ENCODE results near the gene SEMA6C. TPM values are rescaled to one million over a fixed set of nuclear protein-coding genes. Genes with fewer than 3 reads are reported as not detected.

The SEMA6C gene
- total and polyA plus RNA-seq, 10 donors = 2.0 to 9.4 (median 4.2) TPM

DNA sequence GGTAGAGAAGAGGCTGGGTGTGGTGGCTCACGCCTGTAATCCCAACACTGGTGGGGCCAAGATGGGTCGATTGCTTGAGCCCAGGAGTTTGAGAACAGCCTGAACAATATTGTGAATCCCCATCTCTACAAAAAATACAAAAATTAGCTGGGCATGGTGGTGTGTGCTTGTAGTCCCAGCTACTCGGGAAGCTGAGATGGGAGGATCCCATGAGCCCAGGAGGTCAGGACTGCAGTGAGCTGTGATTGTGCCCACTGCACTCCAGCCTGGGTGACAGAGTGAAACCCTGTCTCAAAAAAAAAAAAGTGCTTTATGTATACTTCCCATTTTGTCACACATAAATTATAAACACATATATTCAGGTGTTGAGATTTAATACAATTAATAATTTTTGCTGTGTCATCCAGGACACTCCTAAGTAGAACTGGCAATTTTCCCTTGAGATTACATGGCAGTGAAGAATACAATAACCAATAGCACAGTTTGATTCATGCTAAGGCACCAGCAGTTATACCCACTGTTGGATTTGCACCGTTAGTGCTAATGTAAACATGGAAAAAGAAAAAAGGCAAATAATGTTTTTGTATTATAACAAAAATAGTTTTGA lies 60.4 kb downstream of the SEMA6C start:
- WGBS, 5 donors = 80 to 94% (median 89%) methylated on average over 4 of the region's 4 CpGs
- no peak overlapping the region for H3K4me3 ChIP-seq
- TF ChIP-seq POLR2AphosphoS5 (IDR thresholded peaks at IDR 0.05) (no peak), POLR2A (IDR thresholded peaks at IDR 0.05) (no peak), CTCF (IDR thresholded peaks at IDR 0.05 in 8 of 11, conservative IDR thresholded peaks at IDR 0.05 in 3 of 11) (no peak)
- H3K4me1 ChIP-seq = peaks cover 0 to 9% (median 0%) of the 10 kb centered on the region in 6 donors
- no peak overlapping the region for H3K27ac ChIP-seq
- H3K36me3 ChIP-seq = peaks cover 0 to 27% (median 3%) of the 10 kb centered on the region in 6 donors
- H3K27me3 ChIP-seq (replicated peaks in 1 of 7) = no peaks in the 10 kb centered on the region
- intact Hi-C loops (cut with DNase I; ENCODE audit: low total_unique reads) = no loop called here
- DNase-seq = no peak
- H3K9me3 ChIP-seq = no peaks in the 10 kb centered on the region

Other genes with a start within 250 kb of the SEMA6C start
- gene SETDB1, start 220.3 kb downstream of the SEMA6C start, total RNA-seq = 10 to 100 TPM; 50.0 to 82.4 (median 62.7) TPM
- 10 to 100 TPM; 16.9 to 28.0 (median 27.7) TPM for gene SETDB1, start 220.3 kb downstream of the SEMA6C start, polyA plus RNA-seq
- gene CERS2, start 171.8 kb downstream of the SEMA6C start, total RNA-seq = 100 to 1,000 TPM in 3 of 7 donors, 10 to 100 TPM in 4; 71.8 to 128 (median 98.1) TPM
- 10 to 100 TPM; 63.4 to 69.9 (median 65.1) TPM for gene CERS2, start 171.8 kb downstream of the SEMA6C start, polyA plus RNA-seq
- gene ANXA9, start 164.3 kb downstream of the SEMA6C start, total RNA-seq = under 1 TPM in 5 of 7 donors, not detected in 2; 0.13 to 0.92 (median 0.51) TPM
- gene ANXA9, start 164.3 kb downstream of the SEMA6C start, polyA plus RNA-seq = under 1 TPM; 0.12 to 0.32 (median 0.22) TPM
- gene MINDY1, start 139.7 kb downstream of the SEMA6C start, total RNA-seq = 10 to 100 TPM; 23.8 to 51.1 (median 31.4) TPM
- 10 to 100 TPM in 1 of 3 donors, 1 to 10 TPM in 2; 3.3 to 10.4 (median 3.9) TPM for gene MINDY1, start 139.7 kb downstream of the SEMA6C start, polyA plus RNA-seq
- gene PRUNE1, start 138.2 kb downstream of the SEMA6C start, total RNA-seq = 10 to 100 TPM; 15.7 to 22.6 (median 17.7) TPM
- 10 to 100 TPM in 1 of 3 donors, 1 to 10 TPM in 2; 9.2 to 12.8 (median 9.9) TPM for gene PRUNE1, start 138.2 kb downstream of the SEMA6C start, polyA plus RNA-seq
- gene BNIPL, start 110.0 kb downstream of the SEMA6C start, total RNA-seq = 1 to 10 TPM in 3 of 7 donors, under 1 TPM in 4; 0.33 to 1.4 (median 0.77) TPM
- gene BNIPL, start 110.0 kb downstream of the SEMA6C start, polyA plus RNA-seq = under 1 TPM; 0.50 to 0.85 (median 0.61) TPM
- 1 to 10 TPM; 1.8 to 5.5 (median 3.4) TPM for gene C1orf56, start 98.9 kb downstream of the SEMA6C start, total RNA-seq
- 1 to 10 TPM; 1.4 to 2.8 (median 2.6) TPM for gene C1orf56, start 98.9 kb downstream of the SEMA6C start, polyA plus RNA-seq
- 100 to 1,000 TPM; 158 to 245 (median 208) TPM for gene CDC42SE1, start 87.0 kb downstream of the SEMA6C start, total RNA-seq
- gene CDC42SE1, start 87.0 kb downstream of the SEMA6C start, polyA plus RNA-seq = 10 to 100 TPM; 57.0 to 75.4 (median 72.6) TPM
- gene MLLT11, start 86.2 kb downstream of the SEMA6C start, total RNA-seq = 1 to 10 TPM in 4 of 7 donors, under 1 TPM in 3; 0.50 to 2.6 (median 1.1) TPM
- gene MLLT11, start 86.2 kb downstream of the SEMA6C start, polyA plus RNA-seq = under 1 TPM; 0.52 to 0.91 (median 0.61) TPM
- 10 to 100 TPM; 12.3 to 22.8 (median 17.5) TPM for gene GABPB2, start 75.9 kb downstream of the SEMA6C start, total RNA-seq
- gene GABPB2, start 75.9 kb downstream of the SEMA6C start, polyA plus RNA-seq = 1 to 10 TPM; 3.0 to 7.1 (median 3.9) TPM
- 10 to 100 TPM; 26.3 to 48.0 (median 35.3) TPM for gene TNFAIP8L2, start 10.0 kb upstream of the SEMA6C start, total RNA-seq
- gene TNFAIP8L2, start 10.0 kb upstream of the SEMA6C start, polyA plus RNA-seq = 10 to 100 TPM; 58.8 to 63.4 (median 61.9) TPM
- gene LYSMD1, start 19.3 kb upstream of the SEMA6C start, total RNA-seq = 10 to 100 TPM in 1 of 7 donors, 1 to 10 TPM in 6; 3.7 to 10.0 (median 4.6) TPM
- gene LYSMD1, start 19.3 kb upstream of the SEMA6C start, polyA plus RNA-seq = 1 to 10 TPM; 2.5 to 4.8 (median 2.8) TPM
- 10 to 100 TPM; 36.2 to 63.5 (median 41.5) TPM for gene SCNM1, start 19.5 kb upstream of the SEMA6C start, total RNA-seq
- 10 to 100 TPM; 64.9 to 96.2 (median 74.6) TPM for gene SCNM1, start 19.5 kb upstream of the SEMA6C start, polyA plus RNA-seq
- 1 to 10 TPM in 1 of 7 donors, under 1 TPM in 3, not detected in 3; 0.60 to 2.0 (median 0.86) TPM for gene TMOD4, start 29.4 kb upstream of the SEMA6C start, total RNA-seq
- gene TMOD4, start 29.4 kb upstream of the SEMA6C start, polyA plus RNA-seq = under 1 TPM; 0.44 to 0.99 (median 0.76) TPM
- gene VPS72, start 43.6 kb upstream of the SEMA6C start, total RNA-seq = 10 to 100 TPM; 23.1 to 37.7 (median 31.5) TPM
- gene VPS72, start 43.6 kb upstream of the SEMA6C start, polyA plus RNA-seq = 10 to 100 TPM; 24.9 to 43.1 (median 31.0) TPM
- gene PIP5K1A, start 51.9 kb upstream of the SEMA6C start, total RNA-seq = 10 to 100 TPM; 48.0 to 83.6 (median 60.6) TPM
- gene PIP5K1A, start 51.9 kb upstream of the SEMA6C start, polyA plus RNA-seq = 10 to 100 TPM; 12.8 to 23.7 (median 16.5) TPM
- 100 to 1,000 TPM in 5 of 7 donors, 10 to 100 TPM in 2; 90.8 to 157 (median 121) TPM for gene PSMD4, start 108.1 kb upstream of the SEMA6C start, total RNA-seq
- gene PSMD4, start 108.1 kb upstream of the SEMA6C start, polyA plus RNA-seq = 100 to 1,000 TPM; 149 to 180 (median 156) TPM
- gene ZNF687, start 135.7 kb upstream of the SEMA6C start, total RNA-seq = 10 to 100 TPM; 27.3 to 46.6 (median 33.4) TPM
- gene ZNF687, start 135.7 kb upstream of the SEMA6C start, polyA plus RNA-seq = 10 to 100 TPM in 1 of 3 donors, 1 to 10 TPM in 2; 9.1 to 17.7 (median 9.8) TPM
- 10 to 100 TPM; 63.7 to 85.4 (median 69.5) TPM for gene PI4KB, start 180.8 kb upstream of the SEMA6C start, total RNA-seq
- gene PI4KB, start 180.8 kb upstream of the SEMA6C start, polyA plus RNA-seq = 10 to 100 TPM; 25.6 to 41.4 (median 30.8) TPM
- gene RFX5, start 200.6 kb upstream of the SEMA6C start, total RNA-seq = 10 to 100 TPM; 75.9 to 96.1 (median 92.2) TPM
- gene RFX5, start 200.6 kb upstream of the SEMA6C start, polyA plus RNA-seq = 10 to 100 TPM; 30.8 to 57.8 (median 40.3) TPM
- 100 to 1,000 TPM in 2 of 7 donors, 10 to 100 TPM in 5; 56.1 to 114 (median 90.3) TPM for gene SELENBP1, start 226.1 kb upstream of the SEMA6C start, total RNA-seq
- 10 to 100 TPM; 17.3 to 77.8 (median 47.5) TPM for gene SELENBP1, start 226.1 kb upstream of the SEMA6C start, polyA plus RNA-seq

All from spleen (tissue), 11 donors.